HL-60 (cell line): Measurements from ENCODE around the gene KRTAP21-2.

Experiments
- CTCF ChIP-seq: IDR thresholded peaks from one replicate; pipeline ENCODE4 v1.5.1; 2011; ENCODE audit warnings: low read length, control low read depth, inconsistent platforms; ENCODE audit not compliant: insufficient read depth
- GABPA ChIP-seq: IDR thresholded peaks from 2 replicates; pipeline ENCODE4 v1.6.1; 2012; ENCODE audit warnings: low read depth
- POLR2AphosphoS5 ChIP-seq: IDR thresholded peaks from 2 replicates; pipeline ENCODE4 v1.6.1; 2012; ENCODE audit warnings: low read depth
- REST ChIP-seq: IDR thresholded peaks from 2 replicates; pipeline ENCODE4 v1.6.1; 2012; ENCODE audit warnings: low read depth; ENCODE audit not compliant: insufficient replicate concordance

- TF ChIP-seq GABPA (no peak), CTCF (no peak), REST (no peak), POLR2AphosphoS5 (no peak)
Observed at GRCh38 chr21:30740462-30740861, 6.6 kb downstream of the KRTAP21-2 start.
